ENCODE results near the gene OTOP2. TPM values are rescaled to one million over a fixed set of nuclear protein-coding genes. Genes with fewer than 3 reads are reported as not detected.

Gene OTOP2
- total and polyA plus RNA-seq, 10 of the 15 experiments (the other 5 are each of a cell fraction or from before 2014, with no cell fraction given) = not detected

- H3K4me1 ChIP-seq (ENCODE audit: control insufficient read depth, insufficient read depth, low read length) = no peaks in the 10 kb centered on the region
- ATAC-seq (no peak), FAIRE-seq (no peak), DNase-seq (ENCODE audit: low read depth, low spot score) (no peak)
- H3K27ac ChIP-seq (ENCODE audit: control insufficient read depth, insufficient read depth) = no peak overlapping the region
- ChIA-PET SMC1A (ENCODE audit: uncharacterized antibody, unreplicated experiment) (no interaction called here), RAD21 (ENCODE audit: unreplicated experiment) (interaction anchor here (1.2 kb wide), 1 partner anchor 20 kb away, joined by 4 read pairs; no protein-coding TSS in a partner anchor), POLR2A (interaction anchor here (0.8 kb wide), 1 partner anchor 17 kb away, joined by 3 read pairs; no protein-coding TSS in a partner anchor), CTCF (interaction anchor here (0.7 to 1.8 kb wide), 4 partner anchors 13 to 22 kb away, joined by 3 to 7 read pairs (median 4); partner anchors contain the start of gene OTOP2)
- no peaks in the 10 kb centered on the region for H3K9me3 ChIP-seq (replicated peaks; ENCODE audit: control insufficient read depth, insufficient read depth, low read length)
- TF ChIP-seq ATF7 (IDR thresholded peaks at IDR 0.05; ENCODE audit: low read depth) (no peak), JUND (IDR thresholded peaks at IDR 0.05; ENCODE audit: low read depth, low read length) (no peak), TCF7 (IDR thresholded peaks at IDR 0.05; ENCODE audit: borderline replicate concordance) (no peak), DPF2 (IDR thresholded peaks at IDR 0.05) (no peak), HSF1 (IDR thresholded peaks at IDR 0.05; ENCODE audit: low read depth, low read length) (no peak), BMI1 (IDR thresholded peaks at IDR 0.05; ENCODE audit: borderline replicate concordance) (no peak)
- TF ChIP-seq, protein P1, sequence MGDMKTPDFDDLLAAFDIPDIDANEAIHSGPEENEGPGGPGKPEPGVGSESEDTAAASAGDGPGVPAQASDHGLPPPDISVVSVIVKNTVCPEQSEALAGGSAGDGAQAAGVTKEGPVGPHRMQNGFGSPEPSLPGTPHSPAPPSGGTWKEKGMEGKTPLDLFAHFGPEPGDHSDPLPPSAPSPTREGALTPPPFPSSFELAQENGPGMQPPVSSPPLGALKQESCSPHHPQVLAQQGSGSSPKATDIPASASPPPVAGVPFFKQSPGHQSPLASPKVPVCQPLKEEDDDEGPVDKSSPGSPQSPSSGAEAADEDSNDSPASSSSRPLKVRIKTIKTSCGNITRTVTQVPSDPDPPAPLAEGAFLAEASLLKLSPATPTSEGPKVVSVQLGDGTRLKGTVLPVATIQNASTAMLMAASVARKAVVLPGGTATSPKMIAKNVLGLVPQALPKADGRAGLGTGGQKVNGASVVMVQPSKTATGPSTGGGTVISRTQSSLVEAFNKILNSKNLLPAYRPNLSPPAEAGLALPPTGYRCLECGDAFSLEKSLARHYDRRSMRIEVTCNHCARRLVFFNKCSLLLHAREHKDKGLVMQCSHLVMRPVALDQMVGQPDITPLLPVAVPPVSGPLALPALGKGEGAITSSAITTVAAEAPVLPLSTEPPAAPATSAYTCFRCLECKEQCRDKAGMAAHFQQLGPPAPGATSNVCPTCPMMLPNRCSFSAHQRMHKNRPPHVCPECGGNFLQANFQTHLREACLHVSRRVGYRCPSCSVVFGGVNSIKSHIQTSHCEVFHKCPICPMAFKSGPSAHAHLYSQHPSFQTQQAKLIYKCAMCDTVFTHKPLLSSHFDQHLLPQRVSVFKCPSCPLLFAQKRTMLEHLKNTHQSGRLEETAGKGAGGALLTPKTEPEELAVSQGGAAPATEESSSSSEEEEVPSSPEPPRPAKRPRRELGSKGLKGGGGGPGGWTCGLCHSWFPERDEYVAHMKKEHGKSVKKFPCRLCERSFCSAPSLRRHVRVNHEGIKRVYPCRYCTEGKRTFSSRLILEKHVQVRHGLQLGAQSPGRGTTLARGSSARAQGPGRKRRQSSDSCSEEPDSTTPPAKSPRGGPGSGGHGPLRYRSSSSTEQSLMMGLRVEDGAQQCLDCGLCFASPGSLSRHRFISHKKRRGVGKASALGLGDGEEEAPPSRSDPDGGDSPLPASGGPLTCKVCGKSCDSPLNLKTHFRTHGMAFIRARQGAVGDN (IDR thresholded peaks at IDR 0.05) = no peak
- TF ChIP-seq, protein P2, sequence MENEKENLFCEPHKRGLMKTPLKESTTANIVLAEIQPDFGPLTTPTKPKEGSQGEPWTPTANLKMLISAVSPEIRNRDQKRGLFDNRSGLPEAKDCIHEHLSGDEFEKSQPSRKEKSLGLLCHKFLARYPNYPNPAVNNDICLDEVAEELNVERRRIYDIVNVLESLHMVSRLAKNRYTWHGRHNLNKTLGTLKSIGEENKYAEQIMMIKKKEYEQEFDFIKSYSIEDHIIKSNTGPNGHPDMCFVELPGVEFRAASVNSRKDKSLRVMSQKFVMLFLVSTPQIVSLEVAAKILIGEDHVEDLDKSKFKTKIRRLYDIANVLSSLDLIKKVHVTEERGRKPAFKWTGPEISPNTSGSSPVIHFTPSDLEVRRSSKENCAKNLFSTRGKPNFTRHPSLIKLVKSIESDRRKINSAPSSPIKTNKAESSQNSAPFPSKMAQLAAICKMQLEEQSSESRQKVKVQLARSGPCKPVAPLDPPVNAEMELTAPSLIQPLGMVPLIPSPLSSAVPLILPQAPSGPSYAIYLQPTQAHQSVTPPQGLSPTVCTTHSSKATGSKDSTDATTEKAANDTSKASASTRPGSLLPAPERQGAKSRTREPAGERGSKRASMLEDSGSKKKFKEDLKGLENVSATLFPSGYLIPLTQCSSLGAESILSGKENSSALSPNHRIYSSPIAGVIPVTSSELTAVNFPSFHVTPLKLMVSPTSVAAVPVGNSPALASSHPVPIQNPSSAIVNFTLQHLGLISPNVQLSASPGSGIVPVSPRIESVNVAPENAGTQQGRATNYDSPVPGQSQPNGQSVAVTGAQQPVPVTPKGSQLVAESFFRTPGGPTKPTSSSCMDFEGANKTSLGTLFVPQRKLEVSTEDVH (IDR thresholded peaks at IDR 0.05; ENCODE audit: low read depth, partially characterized antibody) = no peak
- H3K36me3 ChIP-seq (ENCODE audit: control insufficient read depth in 2 of 2, insufficient read depth in 2 of 2, low read length in 1 of 2) = no peaks in the 10 kb centered on the region
- no peak overlapping the region for H2AFZ ChIP-seq (ENCODE audit: control insufficient read depth, low read depth, low read length)
- intact Hi-C loops (cut with micrococcal nuclease; ENCODE audit: unreplicated experiment) = no loop called here
- no peak overlapping the region for H3K4me2 ChIP-seq (ENCODE audit: control insufficient read depth, insufficient read depth)
- no peaks in the 10 kb centered on the region for H3K79me2 ChIP-seq (ENCODE audit: control insufficient read depth, insufficient read depth, low read length)
- peaks cover 3 to 9% of the 10 kb centered on the region in 2 experiments; a peak in 3 of 4 replicates for H3K27me3 ChIP-seq (replicated peaks in 1 of 2; ENCODE audit: control insufficient read depth in 2 of 2, insufficient read depth in 2 of 2, low read length in 1 of 2)
- BruUV-seq (replicated peaks) = no TSS peak
- 23% methylated on average over 8 of the region's 8 CpGs for WGBS (ENCODE audit: insufficient coverage, insufficient replicate concordance, low lambda C conversion rate, missing lambda C conversion rate)
- no peak overlapping the region for H3K4me3 ChIP-seq
- H4K20me1 ChIP-seq (ENCODE audit: control insufficient read depth, insufficient read depth) = no peaks in the 10 kb centered on the region
- in situ Hi-C loops (cut with MboI) = no loop called here
- no peak overlapping the region for H3K9ac ChIP-seq (ENCODE audit: control insufficient read depth, insufficient read depth, low read length)
Measured at GRCh38 chr17:74938194-74938950, 14.3 kb downstream of the OTOP2 start.

All from GM12878 (cell line).